Mesenchymal stem cell (in vitro differentiated cells and primary cell): ENCODE data around the gene ZHX3.

Source experiments
- DNase-seq: peaks from one replicate; pipeline ENCODE4 v3.0.0-alpha.2; 2013
- H2AFZ ChIP-seq: one replicate; pipeline ENCODE4 v1.6.1; 2013; ENCODE audit warnings: low read depth, mild to moderate bottlenecking, control low read depth, inconsistent platforms, low read length, moderate library complexity
- H2AK5ac ChIP-seq: 2 replicates; pipeline ENCODE4 v1.6.1; 2013; ENCODE audit warnings: low read length, moderate library complexity, mild to moderate bottlenecking, inconsistent platforms; ENCODE audit not compliant: severe bottlenecking
- H2BK120ac ChIP-seq: one replicate; pipeline ENCODE4 v1.6.1; 2013; ENCODE audit warnings: low read depth, mild to moderate bottlenecking, inconsistent platforms, low read length, moderate library complexity
- H2BK12ac ChIP-seq, 2 experiments: one replicate each; pipeline ENCODE4 v1.6.1; 2013; ENCODE audit warnings: inconsistent platforms in 2 of 2, low read length in 2 of 2, mild to moderate bottlenecking in 2 of 2, moderate library complexity in 2 of 2, control low read depth in 1 of 2
- H2BK15ac ChIP-seq: one replicate; pipeline ENCODE4 v1.6.1; 2013; ENCODE audit warnings: mild to moderate bottlenecking, low read depth, inconsistent platforms; ENCODE audit not compliant: poor library complexity, severe bottlenecking
- H2BK5ac ChIP-seq: 2 replicates; pipeline ENCODE4 v1.6.1; 2013; ENCODE audit warnings: low read depth, mild to moderate bottlenecking, low read length, control low read depth, inconsistent platforms; ENCODE audit not compliant: poor library complexity, severe bottlenecking
- H3K14ac ChIP-seq, 2 experiments: one replicate each; pipeline ENCODE4 v1.6.1; 2013; ENCODE audit warnings: inconsistent platforms in 2 of 2, low read length in 2 of 2, control low read depth in 1 of 2, mild to moderate bottlenecking in 1 of 2, moderate library complexity in 1 of 2
- H3K18ac ChIP-seq, 2 experiments: one replicate each; pipeline ENCODE4 v1.6.1; 2013; ENCODE audit warnings: inconsistent platforms in 2 of 2, low read length in 2 of 2, control low read depth in 1 of 2, low read depth in 1 of 2, mild to moderate bottlenecking in 1 of 2
- H3K23ac ChIP-seq, 2 experiments: one replicate each; pipeline ENCODE4 v1.6.1; 2013; ENCODE audit warnings: inconsistent platforms in 2 of 2, low read length in 2 of 2, mild to moderate bottlenecking in 2 of 2, moderate library complexity in 2 of 2, control low read depth in 1 of 2
- H3K27ac ChIP-seq: 2 replicates; pipeline ENCODE4 v1.5.1; 2013; ENCODE audit warnings: mild to moderate bottlenecking, moderate library complexity, low read length, control low read depth, inconsistent platforms; ENCODE audit not compliant: poor library complexity, severe bottlenecking
- H3K27me3 ChIP-seq, 2 experiments: 2 replicates each; pipeline versions ENCODE4 v1.6.1 to v1.7.0; 2013; ENCODE audit warnings: low read length in 2 of 2, mild to moderate bottlenecking in 2 of 2, moderate library complexity in 2 of 2, control low read depth in 1 of 2, inconsistent platforms in 1 of 2; ENCODE audit not compliant: control insufficient read depth in 1 of 2, insufficient read depth in 1 of 2
- H3K36me3 ChIP-seq, 2 experiments: 2 replicates each; pipeline versions ENCODE4 v1.6.1 to v1.7.0; 2013; ENCODE audit warnings: low read length in 2 of 2, control low read depth in 1 of 2, inconsistent platforms in 1 of 2, low read depth in 1 of 2, mild to moderate bottlenecking in 1 of 2; ENCODE audit not compliant: insufficient read depth in 2 of 2, control insufficient read depth in 1 of 2
- H3K4ac ChIP-seq, 2 experiments: one replicate each; pipeline ENCODE4 v1.6.1; 2013; ENCODE audit warnings: inconsistent platforms in 2 of 2, low read length in 2 of 2, mild to moderate bottlenecking in 2 of 2, moderate library complexity in 2 of 2, control low read depth in 1 of 2, low read depth in 1 of 2
- H3K4me1 ChIP-seq: 2 replicates; pipeline ENCODE4 v1.6.1; 2013; ENCODE audit warnings: low read depth, low read length, control low read depth; ENCODE audit not compliant: control insufficient read depth, insufficient read depth
- H3K4me2 ChIP-seq: 2 replicates; pipeline ENCODE4 v1.6.1; 2013; ENCODE audit warnings: low read length, mild to moderate bottlenecking, inconsistent platforms; ENCODE audit not compliant: poor library complexity, severe bottlenecking
- H3K4me3 ChIP-seq, 2 experiments: 2 replicates each; pipeline versions ENCODE4 v1.5.1 to v1.7.0; 2013; ENCODE audit warnings: low read length in 2 of 2, mild to moderate bottlenecking in 2 of 2, control low read depth in 1 of 2, low read depth in 1 of 2; ENCODE audit not compliant: insufficient read depth in 1 of 2
- H3K79me1 ChIP-seq: replicated peaks from 2 replicates; pipeline ENCODE4 v1.6.1; 2013; ENCODE audit warnings: mild to moderate bottlenecking, control low read depth, low read length, inconsistent platforms; ENCODE audit not compliant: poor library complexity, severe bottlenecking
- H3K9ac ChIP-seq: 2 replicates; pipeline ENCODE4 v1.7.0; 2013; ENCODE audit warnings: mild to moderate bottlenecking, low read length, moderate library complexity
- H3K9me3 ChIP-seq: 2 replicates; pipeline ENCODE4 v1.7.0; 2013; ENCODE audit warnings: mild to moderate bottlenecking, low read length; ENCODE audit not compliant: control insufficient read depth
- H4K8ac ChIP-seq: one replicate; pipeline ENCODE4 v1.6.1; 2013; ENCODE audit warnings: inconsistent platforms, mild to moderate bottlenecking, low read length, moderate library complexity
- H4K91ac ChIP-seq: one replicate; pipeline ENCODE4 v1.6.1; 2013; ENCODE audit warnings: mild to moderate bottlenecking, low read length, inconsistent platforms
- WGBS: methylation state at CpG from one replicate; pipeline ENCODE4 v1.1.7; 2013; ENCODE audit warnings: mixed read lengths; 5-methylcytosine and 5-hydroxymethylcytosine counted together

The ZHX3 gene

GRCh38 chr20:41200446-41201202, 116.9 kb downstream of the ZHX3 start:
- Histone ChIP-seq H4K8ac (no peak overlapping the region), H3K36me3 (peaks cover 43 to 72% of the 10 kb centered on the region in 2 experiments), H2AFZ (no peak overlapping the region), H2AK5ac (no peak overlapping the region), H3K9me3 (peaks cover 40% of the 10 kb centered on the region), H3K27ac (no peak overlapping the region), H4K91ac (no peak overlapping the region), H2BK5ac (no peak overlapping the region), H3K4me2 (no peak overlapping the region), H3K18ac (no peak overlapping the region), H3K14ac (no peak overlapping the region), H3K4me1 (no peaks in the 10 kb centered on the region), H2BK15ac (no peak overlapping the region), H3K23ac (no peak overlapping the region), H3K79me1 (peaks cover 38% of the 10 kb centered on the region), H2BK12ac (no peak overlapping the region), H3K9ac (no peak overlapping the region), H2BK120ac (no peak overlapping the region), H3K4ac (no peak overlapping the region), H3K27me3 (no peaks in the 10 kb centered on the region), H3K4me3 (no peak overlapping the region)
- 93% methylated on average over 2 of the region's 3 CpGs for WGBS
- DNase-seq, result no peak

GRCh38 chr20:41198443-41198842, 119.1 kb downstream of the ZHX3 start:
- Histone ChIP-seq H3K4me1 (no peaks in the 10 kb centered on the region), H2BK5ac (no peak overlapping the region)
- WGBS, result 100% methylated on average over 3 of the region's 4 CpGs

GRCh38 chr20:41196653-41197225, 120.8 kb downstream of the ZHX3 start:
- Histone ChIP-seq H2BK120ac (no peak overlapping the region), H2AK5ac (no peak overlapping the region), H3K27me3 (no peaks in the 10 kb centered on the region), H2BK5ac (no peak overlapping the region), H3K23ac (no peak overlapping the region), H3K4me3 (no peak overlapping the region), H2BK15ac (no peak overlapping the region), H2BK12ac (no peak overlapping the region), H4K8ac (no peak overlapping the region), H3K4ac (no peak overlapping the region), H3K4me1 (peaks cover 2% of the 10 kb centered on the region), H3K14ac (no peak overlapping the region), H3K4me2 (no peak overlapping the region), H3K18ac (no peak overlapping the region), H3K9me3 (peaks cover 58% of the 10 kb centered on the region), H2AFZ (no peak overlapping the region), H3K36me3 (peaks cover 24 to 59% of the 10 kb centered on the region in 2 experiments), H3K79me1 (peaks cover 27% of the 10 kb centered on the region), H3K27ac (no peak overlapping the region), H3K9ac (no peak overlapping the region), H4K91ac (no peak overlapping the region)
- WGBS, result 100% methylated on average over 1 of the region's 1 CpG
- DNase-seq, result no peak

More at GRCh38 chr20:41198443-41198842, 119.1 kb downstream of the ZHX3 start:
- no peak overlapping the region for H3K9ac ChIP-seq
- no peak overlapping the region for H2BK12ac ChIP-seq
- H3K36me3 ChIP-seq, result peaks cover 30 to 60% of the 10 kb centered on the region in 2 experiments
- H3K18ac ChIP-seq, result no peak overlapping the region
- H3K79me1 ChIP-seq, result peaks cover 27% of the 10 kb centered on the region
- H3K27ac ChIP-seq, result no peak overlapping the region
- H3K27me3 ChIP-seq, result no peaks in the 10 kb centered on the region
- H3K14ac ChIP-seq, result no peak overlapping the region
- peaks cover 42% of the 10 kb centered on the region for H3K9me3 ChIP-seq
- H3K4me3 ChIP-seq, result peak overlapping the region in 1 of 2 experiments; percentile 11
- H2AK5ac ChIP-seq, result no peak overlapping the region
- no peak overlapping the region for H3K4ac ChIP-seq
- no peak overlapping the region for H2AFZ ChIP-seq
- no peak overlapping the region for H2BK15ac ChIP-seq
- no peak for DNase-seq
- H3K4me2 ChIP-seq, result no peak overlapping the region
- no peak overlapping the region for H2BK120ac ChIP-seq
- H4K8ac ChIP-seq, result no peak overlapping the region
- H4K91ac ChIP-seq, result no peak overlapping the region
- H3K23ac ChIP-seq, result no peak overlapping the region

GRCh38 chr20:41192575-41192974, 125.0 kb downstream of the ZHX3 start:
- Histone ChIP-seq H3K36me3 (peaks cover 13 to 29% of the 10 kb centered on the region in 2 experiments), H2BK12ac (no peak overlapping the region), H4K8ac (no peak overlapping the region), H3K9ac (no peak overlapping the region), H2BK5ac (no peak overlapping the region), H3K27me3 (no peaks in the 10 kb centered on the region), H4K91ac (no peak overlapping the region), H2AFZ (no peak overlapping the region), H2BK120ac (no peak overlapping the region), H3K4ac (no peak overlapping the region), H3K18ac (no peak overlapping the region), H3K79me1 (peaks cover 18% of the 10 kb centered on the region), H2BK15ac (no peak overlapping the region), H3K4me2 (no peak overlapping the region), H3K23ac (no peak overlapping the region), H3K4me3 (peak overlapping the region in 1 of 2 experiments; percentile 7), H3K9me3 (peaks cover 58% of the 10 kb centered on the region), H3K4me1 (peaks cover 3% of the 10 kb centered on the region), H2AK5ac (no peak overlapping the region), H3K14ac (no peak overlapping the region), H3K27ac (no peak overlapping the region)
- WGBS, result 89% methylated on average over 3 of the region's 3 CpGs
- DNase-seq, result no peak
